ENCODE measurements around the gene CPNE9.

- no peak for TF ChIP-seq POLR2AphosphoS5 (IDR thresholded peaks at IDR 0.05; ENCODE audit: low read depth, low read length)
- no peak for TF ChIP-seq TAF1 (IDR thresholded peaks at IDR 0.05; ENCODE audit: low read depth, low read length)
- TF ChIP-seq POLR2A (IDR thresholded peaks at IDR 0.05; ENCODE audit: low read depth, low read length): no peak
- TF ChIP-seq SPI1 (IDR thresholded peaks at IDR 0.05; ENCODE audit: low read depth, low read length): no peak
- no peak for TF ChIP-seq POU2F2 (IDR thresholded peaks at IDR 0.05; ENCODE audit: low read depth, low read length)
- no peak for TF ChIP-seq PAX5 (IDR thresholded peaks at IDR 0.05; ENCODE audit: insufficient read depth, low read length, severe bottlenecking)
These were observed 44.4 kb downstream of the CPNE9 start for GRCh38 chr3:9748031-9748430.
